Mesodermal cell (in vitro differentiated cells): ENCODE results near the gene PCSK7.
"Not testable (repeated sequence)": the region's sequence is repeated elsewhere in the genome, so short reads cannot be mapped to it uniquely, and the experiment has no call there.

Source experiments
- H3K27ac ChIP-seq: 2 replicates; pipeline ENCODE4 v1.7.0; 2013; ENCODE audit warnings: mild to moderate bottlenecking, low read depth, low read length, moderate library complexity; ENCODE audit not compliant: severe bottlenecking
- H3K36me3 ChIP-seq: 2 replicates; pipeline ENCODE4 v1.7.1; 2013; ENCODE audit warnings: mild to moderate bottlenecking, low read length, moderate library complexity; ENCODE audit not compliant: control insufficient read depth, insufficient read depth
- H3K4me1 ChIP-seq: one replicate; pipeline ENCODE4 v1.7.1; 2013; ENCODE audit warnings: mild to moderate bottlenecking, low read length; ENCODE audit not compliant: insufficient read depth, control insufficient read depth, poor library complexity, severe bottlenecking
- H3K4me3 ChIP-seq: 2 replicates; pipeline ENCODE4 v1.7.0; 2013; ENCODE audit warnings: low read length, control low read depth, mild to moderate bottlenecking; ENCODE audit not compliant: insufficient read depth, poor library complexity, severe bottlenecking; ENCODE audit errors: extremely low read depth
- H3K9me3 ChIP-seq: 2 replicates; pipeline ENCODE4 v1.7.1; 2013; ENCODE audit warnings: mild to moderate bottlenecking, low read length, moderate library complexity; ENCODE audit not compliant: control insufficient read depth
- WGBS, 2 experiments: methylation state at CpG; one replicate each; pipeline ENCODE4 v1.1.5; 2013; ENCODE audit warnings: missing lambda C conversion rate in 2 of 2; ENCODE audit not compliant: insufficient coverage in 2 of 2; 5-methylcytosine and 5-hydroxymethylcytosine counted together

PCSK7 gene

DNA sequence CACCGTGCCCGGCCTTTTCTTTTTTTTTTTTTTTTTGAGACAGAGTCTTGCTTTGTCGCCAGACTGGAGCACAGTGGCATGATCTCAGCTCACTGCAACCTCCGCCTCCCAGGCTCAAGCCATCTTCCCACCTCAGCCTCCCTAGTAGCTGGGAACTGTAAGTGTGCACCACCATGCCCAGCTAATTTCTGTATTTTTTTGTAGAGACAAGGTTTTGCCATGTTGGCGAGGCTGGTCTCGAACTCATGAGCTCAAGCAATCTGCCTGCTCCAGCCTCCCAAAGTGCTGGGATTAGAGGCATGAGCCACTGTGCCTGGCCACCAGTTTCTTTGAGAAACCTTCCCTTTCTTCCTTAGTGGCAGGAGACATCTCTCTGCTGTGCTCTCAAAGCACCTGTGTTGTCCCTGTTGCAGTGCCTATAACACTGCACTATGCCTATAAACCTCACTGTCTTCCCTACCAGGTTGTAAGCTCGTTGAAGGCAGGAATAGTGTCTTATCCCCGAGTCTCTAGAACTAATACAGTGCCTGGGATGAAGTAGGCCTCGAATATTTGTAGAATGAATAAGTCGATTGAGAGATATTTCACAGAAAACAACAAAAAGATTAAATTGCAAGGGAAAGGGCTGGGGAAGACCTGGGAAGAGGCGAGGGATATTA, 19.0 kb downstream of the PCSK7 start:
- H3K4me3 ChIP-seq: no peak overlapping the region
- 94 to 96% methylated on average over 7 of the region's 11 CpGs for WGBS, 2 experiments
- H3K36me3 ChIP-seq: peaks cover 45% of the 10 kb centered on the region

DNA sequence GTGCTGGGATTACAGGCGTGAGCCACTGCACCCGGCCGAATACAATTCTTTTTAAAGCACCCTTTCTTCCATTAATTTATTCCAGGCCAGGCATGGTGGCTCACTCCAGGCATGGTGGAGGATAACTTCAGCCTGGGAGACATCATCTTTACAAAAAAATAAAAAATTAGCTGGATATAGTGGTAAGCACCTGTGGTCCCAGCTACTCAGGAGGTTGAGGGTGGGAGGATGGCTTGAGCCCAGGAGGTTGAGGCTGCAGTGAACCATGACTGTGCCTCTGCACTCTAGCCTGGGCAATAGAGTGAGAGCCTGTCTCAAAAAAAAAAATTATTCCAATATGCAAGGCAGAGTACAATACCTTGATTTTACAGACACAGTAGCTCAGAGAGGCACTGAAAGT, 21.3 kb downstream of the PCSK7 start:
- H3K4me1 ChIP-seq: no peaks in the 10 kb centered on the region
- no peaks in the 10 kb centered on the region for H3K9me3 ChIP-seq
- 90 to 100% methylated on average over 3 of the region's 3 CpGs for WGBS, 2 experiments
- peaks cover 27% of the 10 kb centered on the region for H3K36me3 ChIP-seq
- no peak overlapping the region for H3K4me3 ChIP-seq
- H3K27ac ChIP-seq: no peak overlapping the region

More for the DNA sequence above, 19.0 kb downstream of the PCSK7 start:
- Histone ChIP-seq H3K4me1 (peaks cover 9% of the 10 kb centered on the region), H3K27ac (no peak overlapping the region), H3K9me3 (no peaks in the 10 kb centered on the region)

GRCh38 chr11:117209351-117210125, 22.3 kb downstream of the PCSK7 start:
- H3K4me1 ChIP-seq: peaks cover 11% of the 10 kb centered on the region
- H3K27ac ChIP-seq, H3K4me3 ChIP-seq, H3K9me3 ChIP-seq: not testable (repeated sequence)
- peaks cover 34% of the 10 kb centered on the region for H3K36me3 ChIP-seq
- WGBS, 2 experiments: 90 to 94% methylated on average over 5 to 6 of the region's 8 CpGs

DNA sequence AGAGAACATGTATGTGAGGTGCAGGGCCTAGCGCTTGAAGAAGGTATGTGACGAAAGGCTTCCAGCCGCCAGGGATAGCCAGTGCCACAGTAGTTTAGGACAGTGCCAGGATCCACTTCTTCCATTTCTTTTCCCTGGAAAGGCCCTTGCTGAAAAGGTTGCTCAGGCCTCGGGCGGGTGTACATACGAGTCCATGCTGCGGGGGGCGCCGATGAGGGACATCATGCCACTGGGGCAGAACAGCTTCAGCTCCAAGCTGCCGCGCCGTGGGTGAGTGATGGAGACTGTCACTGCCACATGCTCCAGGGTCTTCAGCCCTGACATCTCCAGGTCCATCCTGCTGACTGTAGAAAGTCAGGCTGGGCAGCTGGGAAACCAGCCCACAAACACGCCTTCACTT, 23.2 kb downstream of the PCSK7 start:
- H3K27ac ChIP-seq, H3K9me3 ChIP-seq: not testable (repeated sequence)
- 86 to 95% methylated on average over 6 of the region's 13 CpGs for WGBS, 2 experiments

GRCh38 chr11:117207481-117207880, 24.4 kb downstream of the PCSK7 start:
- H3K27ac ChIP-seq, H3K9me3 ChIP-seq, H3K4me3 ChIP-seq: not testable (repeated sequence)
- H3K4me1 ChIP-seq: peaks cover 31% of the 10 kb centered on the region
- peaks cover 42% of the 10 kb centered on the region for H3K36me3 ChIP-seq
- WGBS, 2 experiments: 88 to 93% methylated on average over 3 to 4 of the region's 5 CpGs

More for the DNA sequence above, 23.2 kb downstream of the PCSK7 start:
- H3K36me3 ChIP-seq: peaks cover 39% of the 10 kb centered on the region
- H3K4me1 ChIP-seq: peaks cover 19% of the 10 kb centered on the region
- not testable (repeated sequence) for H3K4me3 ChIP-seq

- 90 to 100% methylated on average over 2 of the region's 11 CpGs for WGBS, 2 experiments
- H3K27ac ChIP-seq, H3K9me3 ChIP-seq, H3K4me3 ChIP-seq: not testable (repeated sequence)
- Histone ChIP-seq H3K36me3 (peaks cover 42% of the 10 kb centered on the region), H3K4me1 (peaks cover 37% of the 10 kb centered on the region)
Measured at GRCh38 chr11:117206859-117207258, 25.0 kb downstream of the PCSK7 start.

- H3K4me1 ChIP-seq: peaks cover 44% of the 10 kb centered on the region
- not testable (repeated sequence) for H3K9me3 ChIP-seq, H3K4me3 ChIP-seq
- WGBS, 2 experiments: 95 to 97% methylated on average over 5 to 7 of the region's 8 CpGs
- peak overlapping the region; percentile 8 for H3K27ac ChIP-seq
- peaks cover 45% of the 10 kb centered on the region for H3K36me3 ChIP-seq
Measured at GRCh38 chr11:117206111-117206510, 25.8 kb downstream of the PCSK7 start.

DNA sequence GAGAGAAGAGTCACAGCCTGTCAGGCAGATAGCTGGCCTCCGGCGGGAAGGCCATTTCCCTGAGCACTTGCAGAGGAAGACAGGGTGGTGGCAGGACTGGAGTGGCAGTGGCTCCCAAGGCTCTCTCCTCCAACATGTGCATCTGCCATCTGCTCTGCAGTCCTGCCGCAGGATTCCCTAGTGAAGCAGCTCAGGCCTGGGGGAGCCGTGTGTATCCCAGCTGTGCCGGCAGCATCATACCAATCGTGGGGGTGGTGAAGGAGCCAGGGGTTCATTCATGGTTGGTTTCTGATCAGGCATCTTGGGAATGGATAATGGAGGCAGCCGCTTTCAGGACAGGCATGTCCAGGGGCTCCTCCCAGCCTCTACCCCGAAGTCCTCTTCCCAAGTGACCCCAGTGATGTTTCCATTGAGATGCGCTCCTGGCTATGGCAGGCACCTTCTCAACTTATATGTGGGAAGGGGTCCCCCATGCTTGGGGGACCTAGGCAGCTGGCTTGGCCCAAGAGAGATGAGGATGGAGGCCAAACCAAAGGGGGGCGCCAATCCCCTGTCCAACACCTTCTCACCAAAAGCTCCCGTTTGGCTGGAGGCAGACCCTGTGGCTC, 26.6 kb downstream of the PCSK7 start:
- peaks cover 46% of the 10 kb centered on the region for H3K36me3 ChIP-seq
- 91 to 92% methylated on average over 6 to 7 of the region's 11 CpGs for WGBS, 2 experiments
- peaks cover 50% of the 10 kb centered on the region for H3K4me1 ChIP-seq
- peak overlapping the region; percentile 36 for H3K27ac ChIP-seq
- no peaks in the 10 kb centered on the region for H3K9me3 ChIP-seq
- H3K4me3 ChIP-seq: no peak overlapping the region

DNA sequence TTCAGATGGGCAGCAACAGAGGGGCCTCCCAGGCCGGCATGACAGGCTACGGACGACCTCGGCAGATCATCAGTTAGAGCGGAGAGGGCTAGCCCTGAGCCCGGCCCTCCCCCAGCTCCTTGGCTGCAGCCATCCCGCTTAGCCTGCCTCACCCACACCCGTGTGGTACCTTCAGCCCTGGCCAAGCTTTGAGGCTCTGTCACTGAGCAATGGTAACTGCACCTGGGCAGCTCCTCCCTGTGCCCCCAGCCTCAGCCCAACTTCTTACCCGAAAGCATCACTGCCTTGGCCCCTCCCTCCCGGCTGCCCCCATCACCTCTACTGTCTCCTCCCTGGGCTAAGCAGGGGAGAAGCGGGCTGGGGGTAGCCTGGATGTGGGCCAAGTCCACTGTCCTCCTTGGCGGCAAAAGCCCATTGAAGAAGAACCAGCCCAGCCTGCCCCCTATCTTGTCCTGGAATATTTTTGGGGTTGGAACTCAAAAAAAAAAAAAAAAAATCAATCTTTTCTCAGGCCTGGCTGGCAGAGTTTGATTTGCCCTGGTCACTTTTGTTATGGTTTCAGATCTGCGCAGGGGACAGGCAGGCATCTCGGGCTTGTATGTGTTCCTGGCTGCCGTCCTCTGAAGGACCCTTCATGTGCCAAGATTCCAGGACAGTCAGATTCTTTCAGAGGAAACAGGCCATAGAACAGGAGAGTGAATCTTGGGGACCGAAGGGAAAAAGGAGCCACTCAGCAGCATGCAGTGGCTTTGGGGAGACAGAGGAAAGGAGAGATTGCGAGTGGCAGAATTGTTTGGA, 27.4 kb downstream of the PCSK7 start:
- Histone ChIP-seq H3K4me3 (no peak overlapping the region), H3K36me3 (peaks cover 46% of the 10 kb centered on the region), H3K9me3 (no peaks in the 10 kb centered on the region), H3K4me1 (peaks cover 51% of the 10 kb centered on the region), H3K27ac (peak overlapping the region; percentile 36)
- 88 to 93% methylated on average over 13 of the region's 17 CpGs for WGBS, 2 experiments

DNA sequence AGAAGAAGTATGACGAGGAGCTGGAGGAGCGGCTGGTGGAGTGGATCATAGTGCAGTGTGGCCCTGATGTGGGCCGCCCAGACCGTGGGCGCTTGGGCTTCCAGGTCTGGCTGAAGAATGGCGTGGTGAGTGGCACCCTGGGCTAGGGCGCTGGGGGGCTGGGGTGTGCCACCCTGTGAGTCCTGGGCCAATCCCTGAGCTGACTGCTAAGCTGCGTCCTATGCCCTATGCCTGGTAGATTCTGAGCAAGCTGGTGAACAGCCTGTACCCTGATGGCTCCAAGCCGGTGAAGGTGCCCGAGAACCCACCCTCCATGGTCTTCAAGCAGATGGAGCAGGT, 28.8 kb downstream of the PCSK7 start:
- no peaks in the 10 kb centered on the region for H3K9me3 ChIP-seq
- peaks cover 58% of the 10 kb centered on the region for H3K4me1 ChIP-seq
- WGBS, 2 experiments: 97 to 100% methylated on average over 9 to 10 of the region's 10 CpGs
- no peak overlapping the region for H3K27ac ChIP-seq
- peaks cover 46% of the 10 kb centered on the region for H3K36me3 ChIP-seq
- H3K4me3 ChIP-seq: peak overlapping the region; percentile 51
